HEK293 (cell line): ENCODE measurements around the gene WDR55.

ENCODE experiments used
- ZNF169 ChIP-seq: fragments of 450-650 bp; formaldehyde crosslinking; IDR thresholded peaks from 2 replicates; pipeline ENCODE4 v1.5.1; 2016; ENCODE audit warnings: missing biosample characterization, missing genetic modification characterization
- ZNF768 ChIP-seq: fragments of 450-650 bp; formaldehyde crosslinking; IDR thresholded peaks from 2 replicates; pipeline ENCODE4 v1.5.1; 2018; ENCODE audit warnings: missing biosample characterization, mild to moderate bottlenecking, missing genetic modification characterization
- ZNF776 ChIP-seq: fragments of 450-650 bp; formaldehyde crosslinking; IDR thresholded peaks from 2 replicates; pipeline ENCODE4 v1.5.0; 2017; ENCODE audit warnings: missing biosample characterization, missing genetic modification characterization, borderline replicate concordance

GRCh38 chr5:140664030-140664358, 710 bp upstream of the WDR55 start:
- TF ChIP-seq ZNF776 (tag by site-specific recombination) = no peak
- TF ChIP-seq ZNF169 (tag by site-specific recombination) = no peak
- no peak for TF ChIP-seq ZNF768 (tag by site-specific recombination)
